A673 (cell line): Measurements from ENCODE around the gene FOXP2.

ENCODE experiments used
- CTCF ChIP-seq: fragments of 300-800, 200-600 bp; sonication (generic); conservative IDR thresholded peaks from 2 replicates; pipeline ENCODE4 v1.5.1; 2017; ENCODE audit warnings: low read depth, mild to moderate bottlenecking, antibody characterized with exemption, low read length, moderate library complexity, mixed read lengths
- EZH2 ChIP-seq: fragments of 200-600 bp; sonication (generic); IDR thresholded peaks from 2 replicates; pipeline ENCODE4 v1.6.1; 2017; ENCODE audit warnings: borderline replicate concordance, low read depth, mild to moderate bottlenecking, mixed read lengths, antibody characterized with exemption, low read length; ENCODE audit not compliant: poor library complexity, severe bottlenecking

DNA sequence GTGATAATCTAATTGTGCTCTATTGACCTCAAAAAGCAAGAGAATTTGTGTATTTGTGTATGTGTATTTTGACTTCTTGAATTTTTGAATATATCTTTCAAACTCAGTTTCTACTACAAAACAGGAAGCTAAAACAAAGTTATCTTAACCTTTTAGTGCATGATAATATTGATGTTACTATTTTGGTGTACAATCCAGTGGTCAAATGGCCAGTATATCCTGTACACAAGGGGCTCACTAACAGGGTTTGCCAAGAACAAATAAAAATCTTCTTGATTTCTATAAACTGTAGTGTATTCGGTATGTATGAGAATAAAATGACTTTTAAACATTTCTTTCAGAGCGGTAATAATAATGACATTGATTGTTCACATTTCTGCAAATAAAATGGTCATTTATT is 69.6 kb downstream of the FOXP2 start:
- TF ChIP-seq CTCF (no peak), EZH2 (no peak)
